G401 (cell line): ENCODE data around the gene GAGE1. TPM values are rescaled to one million over a fixed set of nuclear protein-coding genes. Genes with fewer than 3 reads are reported as not detected.
"Not testable (repeated sequence)": the region's sequence is repeated elsewhere in the genome, so short reads cannot be mapped to it uniquely, and the experiment has no call there.

Source experiments
- DNase-seq: peaks from one replicate; pipeline ENCODE4 v3.0.0-alpha.2; 2015; ENCODE audit warnings: low spot score
- in situ Hi-C: cut with HindIII; loops from 2 replicates; pipeline ENCODE4 v1.10.0; 2016; ENCODE audit warnings: low sequenced_read_pairs, mixed read lengths
- total RNA-seq: library from RNA; depleted of rRNA; stranded (reverse); fragments of >200 nt; shearing (Covaris generic); gene quantifications from 2 replicates; pipeline ENCODE4 v1.2.3, GENCODE V29; 2014; rRNA removed

Gene GAGE1
- total RNA-seq, result not detected in 2 replicates

GRCh38 chrX:49598720-49599119, at the start of gene GAGE1:
TSS of gene GAGE1 (plus strand) at chrX:49599020. CDS start at chrX:49600175, 1,155 bp downstream.
- in situ Hi-C loops, result not testable (repeated sequence)

GRCh38 chrX:49550989-49551388, 47.8 kb upstream of the GAGE1 start, which contains the start of gene GAGE12E:
TSS of gene GAGE12E (plus strand) at chrX:49551289. CDS start at chrX:49552444, 1,155 bp downstream.
- in situ Hi-C loops, result not testable (repeated sequence)

More at GRCh38 chrX:49598720-49599119, at the start of gene GAGE1:
- not testable (repeated sequence) for DNase-seq

GRCh38 chrX:49560542-49560941, 38.3 kb upstream of the GAGE1 start, which contains the start of gene GAGE12F:
TSS of gene GAGE12F (plus strand) at chrX:49560842. CDS start at chrX:49561997, 1,155 bp downstream.
- DNase-seq, in situ Hi-C loops: not testable (repeated sequence)

More at GRCh38 chrX:49550989-49551388, 47.8 kb upstream of the GAGE1 start, which contains the start of gene GAGE12E:
- DNase-seq, result not testable (repeated sequence)

GRCh38 chrX:49568728-49569127, 30.1 kb upstream of the GAGE1 start:
- DNase-seq, in situ Hi-C loops: not testable (repeated sequence)

- DNase-seq, in situ Hi-C loops: not testable (repeated sequence)
Observed at GRCh38 chrX:49569152-49569551, 29.7 kb upstream of the GAGE1 start.

GRCh38 chrX:49570100-49570499, 28.7 kb upstream of the GAGE1 start, which contains the start of gene GAGE12G:
TSS of gene GAGE12G (plus strand) at chrX:49570400. CDS start at chrX:49571555, 1,155 bp downstream.
- DNase-seq, in situ Hi-C loops: not testable (repeated sequence)

GRCh38 chrX:49579649-49580048, 19.2 kb upstream of the GAGE1 start, which contains the start of gene GAGE12H:
TSS of gene GAGE12H (plus strand) at chrX:49579949. CDS start at chrX:49581104, 1,155 bp downstream.
- DNase-seq, in situ Hi-C loops: not testable (repeated sequence)

GRCh38 chrX:49589196-49589595, 9.6 kb upstream of the GAGE1 start, which contains the start of gene GAGE2A:
TSS of gene GAGE2A (plus strand) at chrX:49589496. CDS start at chrX:49590651, 1,155 bp downstream.
- DNase-seq, in situ Hi-C loops: not testable (repeated sequence)

GRCh38 chrX:49589769-49590478, 8.9 kb upstream of the GAGE1 start:
- DNase-seq, in situ Hi-C loops: not testable (repeated sequence)

- DNase-seq, in situ Hi-C loops: not testable (repeated sequence)
Observed at GRCh38 chrX:49590488-49590887, 8.3 kb upstream of the GAGE1 start.

- DNase-seq, result no peak
- in situ Hi-C loops, result no loop called here
Observed at GRCh38 chrX:49610718-49611310, 12.0 kb downstream of the GAGE1 start.

- in situ Hi-C loops, result no loop called here
- no peak for DNase-seq
Observed at GRCh38 chrX:49618574-49618973, 19.8 kb downstream of the GAGE1 start.

GRCh38 chrX:49627086-49627777, 28.4 kb downstream of the GAGE1 start:
- DNase-seq, result peak; percentile 70
- in situ Hi-C loops, result no loop called here

- in situ Hi-C loops, result no loop called here
- DNase-seq, result no peak
Observed at GRCh38 chrX:49644991-49645637, 46.3 kb downstream of the GAGE1 start.

- in situ Hi-C loops, result no loop called here
Observed at GRCh38 chrX:49656533-49656932, 57.7 kb downstream of the GAGE1 start.

More at GRCh38 chrX:49656533-49656932, 57.7 kb downstream of the GAGE1 start:
- no peak for DNase-seq
